NCI-H510A treated with DMSO at 0.1 percent for 48 hours (cell line): Measurements from ENCODE around the gene TGFB1.
"Not testable (repeated sequence)": the region's sequence is repeated elsewhere in the genome, so short reads cannot be mapped to it uniquely, and the experiment has no call there.

ENCODE experiments used
- DNase-seq: peaks from one replicate; lab custom pipeline; 2025; lab: John Stamatoyannopoulos, UW

Gene TGFB1

DNA sequence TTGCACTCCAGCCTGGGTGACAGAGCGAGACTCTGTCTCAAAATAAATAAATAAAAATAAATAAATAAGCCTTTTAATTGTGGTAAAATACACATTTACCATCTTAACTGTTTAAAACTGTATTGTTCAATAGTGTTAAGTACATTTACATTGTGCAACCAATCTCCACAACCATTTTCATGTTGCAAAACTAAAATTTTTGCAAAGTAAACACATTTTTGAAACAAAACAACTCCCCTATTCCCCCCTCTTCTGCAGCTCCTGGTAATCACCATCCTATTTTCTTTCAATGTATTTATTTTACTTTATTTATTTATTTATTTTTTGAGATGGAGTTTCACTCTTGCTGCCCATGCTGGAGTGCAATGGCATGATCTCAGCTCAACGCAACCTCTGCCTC, 16.0 kb upstream of the TGFB1 start:
- no peak for DNase-seq

DNA sequence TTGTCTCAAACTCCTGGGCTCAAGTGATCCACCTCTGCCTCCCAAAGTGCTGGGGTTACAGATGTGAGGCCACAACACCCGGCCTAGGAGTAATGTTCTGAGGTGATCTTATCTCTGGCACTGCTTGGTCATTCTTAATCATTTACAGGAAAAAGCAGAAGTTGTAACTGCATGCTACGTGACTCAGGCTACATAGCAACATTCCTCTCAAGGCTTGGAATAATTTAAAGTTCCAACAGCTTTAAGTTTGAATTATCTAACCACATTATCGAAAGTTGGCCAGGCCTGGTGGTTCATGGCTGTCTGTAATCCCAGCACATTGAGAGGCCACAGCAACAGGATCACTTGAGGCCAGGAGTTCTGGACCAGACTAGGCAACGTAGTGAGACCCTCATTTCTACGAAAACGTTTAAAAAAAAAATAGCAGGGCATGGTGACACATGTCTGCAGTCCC, 14.2 kb upstream of the TGFB1 start:
- no peak for DNase-seq

DNA sequence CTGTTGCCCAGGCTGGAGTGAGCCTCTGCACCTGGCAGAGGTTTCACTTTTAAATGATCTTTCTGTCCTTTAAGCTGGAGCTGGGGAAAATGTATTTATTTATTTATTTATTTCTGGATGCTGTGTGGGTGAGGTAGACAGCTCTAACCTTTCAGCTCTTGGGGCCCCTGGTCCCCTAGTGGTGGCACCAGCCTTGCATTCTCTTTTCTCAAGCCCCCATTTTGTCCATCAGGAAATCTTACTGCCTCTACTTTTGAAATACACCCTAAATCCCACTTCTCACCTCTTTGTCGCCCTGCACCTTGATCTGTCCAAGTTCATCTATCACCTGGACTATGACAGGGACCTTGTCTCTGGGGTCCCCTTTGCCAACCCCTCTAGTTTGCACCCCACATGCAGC, 12.4 kb upstream of the TGFB1 start:
- no peak for DNase-seq

- DNase-seq, result no peak
Measured at GRCh38 chr19:41364524-41365391, 11.0 kb upstream of the TGFB1 start.

DNA sequence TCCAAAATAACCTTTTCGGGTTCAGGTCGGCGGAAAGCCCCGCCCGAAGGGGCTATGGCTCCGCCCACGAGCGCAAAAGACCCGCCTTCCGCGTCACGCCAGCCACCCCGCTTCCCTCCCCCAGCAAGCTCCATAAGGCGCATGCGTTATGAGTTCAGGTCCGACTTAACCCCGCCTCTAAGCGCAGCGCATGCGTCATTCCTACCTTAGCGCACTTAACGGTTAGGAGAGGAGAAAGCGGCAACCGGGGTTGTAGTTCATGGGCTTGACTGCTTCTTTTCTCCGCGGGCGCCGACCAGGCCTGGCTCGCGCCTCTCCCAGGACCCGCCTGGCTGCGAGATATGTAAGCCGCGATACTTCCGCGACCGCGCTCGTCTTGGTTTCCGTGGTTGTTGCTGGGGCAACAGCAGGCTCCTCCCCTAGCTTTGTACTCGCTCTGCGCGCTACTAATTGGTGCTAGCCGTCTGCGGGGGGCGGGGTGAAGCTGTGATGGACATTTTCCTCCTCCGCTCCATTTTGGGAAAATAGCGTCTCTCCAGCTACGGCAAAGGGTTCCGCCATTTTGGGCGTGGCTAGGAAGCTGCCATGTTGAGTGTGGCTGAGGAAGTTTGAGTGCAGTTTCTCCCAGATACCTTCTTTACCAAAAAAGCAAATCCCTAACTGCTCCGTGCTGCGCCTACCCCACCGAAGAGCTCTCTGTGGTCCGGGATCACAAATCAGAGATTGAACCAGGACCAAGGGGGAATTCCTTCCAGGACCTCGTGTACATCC, 10.2 kb upstream of the TGFB1 start, which contains the start of gene B9D2:
Gene B9D2, minus strand, starts transcription at position 397 of the 771 bp plus-strand sequence. CDS start 630 bp downstream, outside the sequence.
- peak; percentile 98 for DNase-seq

DNA sequence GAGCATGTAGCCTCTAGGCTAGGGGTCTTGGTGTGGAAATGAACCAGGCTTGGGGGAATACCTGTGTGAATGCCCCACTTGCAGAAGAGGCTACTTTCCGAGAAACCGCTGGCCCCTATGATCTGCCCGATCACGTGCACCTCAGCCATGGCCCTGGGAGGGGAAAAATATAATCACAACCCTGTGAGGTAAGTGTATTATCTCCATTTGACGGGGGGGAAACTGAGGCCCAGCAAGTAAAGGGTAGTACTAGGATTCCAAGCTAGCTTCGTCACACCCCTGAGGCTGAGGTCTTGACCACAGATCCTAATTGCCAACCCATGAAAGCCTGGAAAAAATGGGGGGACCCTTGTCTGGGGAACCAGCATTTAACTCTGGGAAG, 9.6 kb upstream of the TGFB1 start:
- DNase-seq, result no peak

DNA sequence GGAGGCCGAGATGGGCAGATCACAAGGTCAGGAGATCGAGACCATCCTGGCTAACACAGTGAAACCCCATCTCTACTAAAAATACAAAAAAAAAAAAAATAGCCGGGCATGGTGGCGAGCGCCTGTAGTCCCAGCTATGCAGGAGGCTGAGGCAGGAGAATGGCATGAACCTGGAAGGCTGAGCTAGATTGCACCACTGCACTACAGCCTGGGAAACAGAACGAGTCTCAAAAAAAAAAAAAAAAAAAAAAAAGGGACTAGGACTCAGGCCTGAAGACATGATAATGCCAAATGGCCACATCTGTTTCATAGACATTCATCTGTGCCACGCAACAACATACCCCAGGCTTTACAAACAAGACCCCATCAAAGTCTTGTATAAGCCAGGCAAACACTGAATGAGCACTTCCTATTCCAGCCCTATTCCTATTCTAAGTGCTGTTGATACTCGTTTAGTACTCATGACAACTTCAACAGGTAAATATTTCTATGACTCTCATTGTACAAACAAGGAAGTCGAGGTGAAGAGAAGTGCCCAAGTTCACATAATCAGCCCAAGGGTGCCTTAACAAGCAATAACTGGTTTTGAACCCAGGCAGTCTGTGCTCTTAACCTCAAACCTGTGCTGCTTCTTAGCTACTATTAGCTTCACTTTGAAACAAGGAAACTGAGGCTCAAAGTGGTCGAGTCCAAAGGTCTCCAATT, 8.6 kb upstream of the TGFB1 start:
- DNase-seq, result peak; percentile 45

- no peak for DNase-seq
Measured at GRCh38 chr19:41359741-41360140, 6.0 kb upstream of the TGFB1 start.

- no peak for DNase-seq
Measured at GRCh38 chr19:41357746-41358145, 4.0 kb upstream of the TGFB1 start.

DNA sequence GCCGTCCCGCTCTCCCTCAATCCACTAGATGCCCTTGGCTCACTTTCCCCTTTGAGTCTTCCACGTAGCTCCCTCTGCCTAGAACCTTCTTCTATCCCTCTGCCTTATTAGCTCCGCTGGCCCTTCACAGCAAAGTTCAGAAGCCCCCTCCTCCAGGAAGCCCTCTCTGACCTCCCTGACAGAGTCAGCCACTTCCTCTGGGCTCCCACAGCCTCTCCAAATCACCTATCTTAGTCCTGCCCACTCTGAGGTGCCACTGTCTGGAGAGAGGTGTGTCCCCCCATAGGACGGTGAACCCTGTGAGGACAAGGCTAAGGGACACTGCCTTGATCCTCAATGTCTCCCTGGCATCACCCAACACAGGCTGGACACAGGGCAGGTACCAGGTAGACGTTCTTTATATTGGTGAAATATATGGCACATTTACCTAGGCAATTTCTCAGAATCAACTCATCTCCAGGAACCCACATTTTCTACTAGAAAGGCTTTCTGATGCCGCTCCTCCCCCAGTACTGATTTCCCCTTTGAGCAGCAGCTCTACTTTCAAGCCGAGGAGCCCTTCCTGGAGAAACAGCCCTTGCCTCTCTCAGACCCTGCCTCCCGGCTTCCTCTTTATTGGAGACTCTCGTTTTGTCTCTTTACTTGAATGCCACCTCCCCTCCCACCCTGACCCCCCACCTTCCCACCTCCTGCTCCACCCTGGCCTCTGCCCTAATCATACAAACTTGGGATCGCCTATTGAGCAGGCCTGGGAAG, 3.4 kb upstream of the TGFB1 start:
- no peak for DNase-seq

GRCh38 chr19:41355802-41356201, 2.1 kb upstream of the TGFB1 start:
- no peak for DNase-seq

DNA sequence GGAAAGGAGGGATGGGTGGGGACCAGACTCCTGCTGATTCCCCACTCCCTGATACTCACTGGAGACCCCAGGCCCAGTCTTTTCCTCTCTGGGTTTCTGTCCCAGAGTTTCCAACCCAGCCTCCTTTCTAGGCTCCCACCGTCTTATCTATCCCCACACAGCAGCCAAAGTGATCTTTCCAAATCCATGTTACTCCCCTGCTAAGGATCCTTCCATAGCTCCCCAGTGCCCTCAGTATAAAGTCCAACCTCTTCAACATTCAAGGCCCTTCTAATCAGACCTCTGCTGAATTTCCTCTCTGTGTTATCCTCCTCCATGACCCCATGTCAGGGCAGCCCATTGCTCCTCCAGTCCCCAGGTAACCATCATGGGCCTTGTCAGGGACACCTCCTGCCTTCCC, 1.3 kb upstream of the TGFB1 start:
- DNase-seq, result no peak

DNA sequence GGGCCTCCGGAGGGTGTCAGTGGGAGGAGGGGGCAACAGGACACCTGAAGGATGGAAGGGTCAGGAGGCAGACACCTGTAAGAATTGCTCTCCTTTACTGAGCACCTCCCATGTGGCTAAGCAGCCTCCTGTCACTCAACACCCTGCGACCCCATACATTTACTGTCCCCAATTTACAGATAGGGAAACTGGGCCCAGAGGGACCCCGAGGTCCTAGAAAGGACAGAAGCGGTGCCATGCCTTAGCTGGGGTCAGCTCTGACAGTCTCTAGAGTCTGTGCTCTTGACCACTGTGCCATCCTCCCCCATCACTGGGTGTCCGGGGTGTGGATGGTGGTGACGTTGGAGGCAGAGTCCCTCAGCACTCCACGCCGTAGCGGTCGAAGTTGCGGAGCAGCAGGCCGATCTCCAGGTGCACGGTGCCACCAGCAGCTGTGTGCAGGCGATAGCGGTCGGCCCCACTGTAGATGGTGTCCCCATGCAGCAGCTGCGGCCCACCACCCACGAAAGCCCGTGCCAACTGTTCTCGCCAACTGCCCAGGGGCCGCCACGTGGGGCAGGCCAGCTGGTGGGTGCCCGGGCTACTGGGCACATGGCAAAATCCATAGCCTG, 726 bp upstream of the TGFB1 start:
- no peak for DNase-seq

GRCh38 chr19:41352609-41353465, 885 bp downstream of the TGFB1 start:
- DNase-seq, result peak; percentile 49

GRCh38 chr19:41352279-41352608, 1.5 kb downstream of the TGFB1 start:
- DNase-seq, result no peak

DNA sequence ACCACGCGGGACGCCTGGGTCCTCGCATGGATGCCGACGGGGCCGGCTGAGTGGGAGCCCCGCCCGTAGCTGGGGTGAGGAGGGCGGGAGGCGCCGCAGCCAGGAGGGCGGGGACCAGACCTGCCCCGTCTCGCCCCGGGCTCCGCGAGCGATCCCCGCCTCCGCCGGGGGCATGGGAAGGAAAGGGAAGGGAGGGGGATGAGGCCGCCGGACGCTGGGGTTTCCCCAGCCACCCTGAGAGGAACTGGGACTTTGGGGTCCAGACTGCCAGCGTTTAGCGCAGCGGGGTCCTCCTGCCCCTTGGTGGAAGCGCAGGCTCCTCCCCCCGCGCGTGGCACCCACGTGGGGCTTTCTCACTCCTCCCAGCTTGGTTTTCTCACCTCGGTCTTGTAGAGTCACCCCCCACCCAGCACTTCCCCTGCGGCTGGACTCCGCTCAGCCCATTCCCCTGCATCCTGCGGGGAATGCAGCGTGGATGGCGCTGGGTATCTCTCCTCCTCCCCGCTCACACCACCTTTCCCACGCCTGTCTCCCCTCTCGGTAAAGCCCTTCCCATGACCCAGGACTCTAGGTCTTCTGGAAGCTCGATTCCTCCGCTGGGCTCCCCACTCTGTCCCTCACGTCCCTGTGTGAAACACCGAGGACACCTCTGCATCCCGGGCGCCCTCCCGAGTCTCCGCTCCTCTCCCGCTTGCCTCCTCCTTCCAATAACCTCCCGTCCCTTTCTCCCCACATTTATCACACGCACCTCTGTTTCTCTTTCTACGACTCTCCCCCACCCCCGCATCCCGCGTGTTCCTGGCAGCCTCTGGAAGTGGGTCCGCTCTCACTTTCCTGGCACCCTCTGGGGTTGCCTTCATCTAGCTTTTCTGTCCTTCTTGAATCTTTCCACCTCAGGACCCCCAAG, 2.1 kb downstream of the TGFB1 start:
- no peak for DNase-seq

- no peak for DNase-seq
Measured at GRCh38 chr19:41350735-41351338, 2.9 kb downstream of the TGFB1 start.

- DNase-seq, result not testable (repeated sequence)
Measured at GRCh38 chr19:41346916-41347315, 6.8 kb downstream of the TGFB1 start.

DNA sequence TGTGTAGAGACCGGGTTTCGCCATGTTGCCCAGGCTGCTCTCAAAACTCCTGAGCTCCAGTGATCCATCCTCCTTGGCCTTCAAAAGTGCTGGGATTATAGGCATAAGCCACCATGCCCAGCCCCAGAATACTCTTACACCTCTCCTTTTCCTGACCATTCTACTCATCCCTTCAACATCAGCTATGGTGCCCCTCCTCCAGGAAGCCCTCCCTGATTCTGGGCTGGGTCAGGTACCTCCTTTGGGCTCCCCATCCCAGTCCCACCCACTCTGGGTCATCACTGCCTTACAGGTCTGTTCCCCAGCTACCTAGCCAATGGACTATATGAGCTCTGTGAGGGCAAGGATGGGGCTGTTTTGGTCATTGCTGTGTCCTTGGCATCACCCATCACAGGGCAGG, 9.6 kb downstream of the TGFB1 start:
- DNase-seq, result no peak
